GOT3 (cell line): ENCODE results near the gene ROBO2.

Experiments used
- DNase-seq: peaks from one replicate; lab custom pipeline; 2025; ENCODE audit warnings: mixed read lengths; lab: John Stamatoyannopoulos, UW

Gene ROBO2

GRCh38 chr3:77686560-77686959 lies 646.7 kb downstream of the ROBO2 start:
- no peak for DNase-seq

GRCh38 chr3:77687545-77687944 lies 647.6 kb downstream of the ROBO2 start:
- DNase-seq: no peak

- DNase-seq: no peak
Measured at GRCh38 chr3:77690284-77690845, 650.5 kb downstream of the ROBO2 start.

- DNase-seq: no peak
Measured at GRCh38 chr3:77693147-77693546, 653.2 kb downstream of the ROBO2 start.

- no peak for DNase-seq
Measured at GRCh38 chr3:77699125-77699691, 659.3 kb downstream of the ROBO2 start.
